AG08396 (cell line): Measurements from ENCODE around the gene CCR4.
"Not testable (repeated sequence)": the region's sequence is repeated elsewhere in the genome, so short reads cannot be mapped to it uniquely, and the experiment has no call there.

Experiments used
- DNase-seq: peaks from one replicate; pipeline ENCODE4 v3.0.0; 2012; ENCODE audit warnings: low spot score, mixed read lengths

CCR4 gene

GRCh38 chr3:32983124-32983523 is 31.7 kb downstream of the CCR4 start:
- no peak for DNase-seq

- not testable (repeated sequence) for DNase-seq
Observed at GRCh38 chr3:32984918-32985317, 33.5 kb downstream of the CCR4 start.

GRCh38 chr3:32989171-32989570 is 37.7 kb downstream of the CCR4 start:
- DNase-seq = no peak

GRCh38 chr3:32990116-32990515 is 38.7 kb downstream of the CCR4 start:
- DNase-seq = no peak

- no peak for DNase-seq
Observed at GRCh38 chr3:32991781-32992180, 40.3 kb downstream of the CCR4 start.

- DNase-seq = no peak
Observed at GRCh38 chr3:32992310-32992686, 40.9 kb downstream of the CCR4 start.

- DNase-seq = no peak
Observed at GRCh38 chr3:32994045-32994444, 42.6 kb downstream of the CCR4 start.

- no peak for DNase-seq
Observed at GRCh38 chr3:32995098-32995497, 43.7 kb downstream of the CCR4 start.

- DNase-seq = no peak
Observed at GRCh38 chr3:32996048-32996754, 44.8 kb downstream of the CCR4 start.

GRCh38 chr3:32996755-32997091 is 45.3 kb downstream of the CCR4 start:
- no peak for DNase-seq

GRCh38 chr3:32998631-32999451 is 47.4 kb downstream of the CCR4 start:
- no peak for DNase-seq

- DNase-seq = no peak
Observed at GRCh38 chr3:33000691-33001385, 49.4 kb downstream of the CCR4 start.

- no peak for DNase-seq
Observed at GRCh38 chr3:33001889-33002288, 50.4 kb downstream of the CCR4 start.

GRCh38 chr3:33003308-33003707 is 51.9 kb downstream of the CCR4 start:
- no peak for DNase-seq

GRCh38 chr3:33004205-33004604 is 52.8 kb downstream of the CCR4 start:
- no peak for DNase-seq

- DNase-seq = no peak
Observed at GRCh38 chr3:33004961-33005360, 53.5 kb downstream of the CCR4 start.
